Posterior cingulate gyrus (tissue), 11 donors: ENCODE results near the gene ASMT.
"Not testable (repeated sequence)": the region's sequence is repeated elsewhere in the genome, so short reads cannot be mapped to it uniquely, and the experiment has no call there.

Source experiments
- DNase-seq, 10 donors: peaks; one replicate each; pipeline versions ENCODE4 v3.0.0 to v3.0.0-alpha.2; 2020 to 2021; ENCODE audit warnings: mixed read lengths in 3 of 10
- intact Hi-C: fragments of 100-400 bp; cut with DNase I; formaldehyde crosslinking; loops from one replicate; pipeline ENCODE4 v1.15.1; 2023

ASMT gene

DNA sequence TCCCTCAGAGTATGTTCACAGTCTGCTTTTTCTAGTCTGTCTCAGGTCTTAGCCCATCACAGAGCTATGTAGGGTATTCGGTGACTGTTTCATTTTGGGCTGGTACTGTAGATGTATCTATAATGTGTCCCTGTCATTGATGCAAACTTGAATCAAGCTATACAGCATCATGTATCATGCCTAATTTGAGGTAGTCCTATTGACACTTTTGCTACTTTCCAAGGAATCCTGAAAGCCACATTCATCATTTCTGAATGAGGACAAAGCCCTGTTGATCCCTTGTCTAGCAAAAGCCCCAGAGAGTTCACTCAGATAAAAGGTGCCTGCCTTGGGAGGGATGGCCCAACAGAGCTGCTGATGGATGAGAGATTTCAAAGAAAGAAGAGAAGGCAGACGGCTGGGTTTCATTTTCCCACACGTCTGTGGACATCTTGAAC, 70.6 kb downstream of the ASMT start:
- DNase-seq, intact Hi-C loops: not testable (repeated sequence)

- DNase-seq = no peak
- intact Hi-C loops = no loop called here
Measured at GRCh38 chrX:1686642-1687041, 71.8 kb downstream of the ASMT start.
